Measurements from ENCODE around the gene WEE2.

Gene WEE2

DNA sequence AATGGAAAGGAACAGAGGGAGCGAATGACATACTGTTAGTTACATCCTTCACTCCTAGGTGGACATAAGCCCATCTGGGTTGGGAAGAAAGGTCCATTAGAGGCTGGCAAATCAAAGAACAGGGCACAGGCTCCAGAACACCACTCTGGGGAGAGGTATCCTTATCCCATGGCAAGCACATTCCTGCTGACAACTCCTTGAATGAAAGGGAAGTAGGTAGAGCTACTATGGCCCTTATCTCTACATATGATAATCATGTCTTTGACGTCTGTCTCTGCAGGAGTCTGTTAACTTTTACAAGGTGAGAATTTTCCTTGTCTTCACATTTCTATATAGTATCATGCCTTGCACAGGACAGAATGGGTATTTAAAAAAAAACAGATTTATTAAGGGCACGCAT, 16.6 kb upstream of the WEE2 start:
- no peak overlapping the region for H3K4me3 ChIP-seq (ENCODE audit: low read length)
- no peak for TF ChIP-seq CTCF (conservative IDR thresholded peaks at IDR 0.05; ENCODE audit: low read depth, low read length)
- no peak for DNase-seq (ENCODE audit: low read depth)

DNA sequence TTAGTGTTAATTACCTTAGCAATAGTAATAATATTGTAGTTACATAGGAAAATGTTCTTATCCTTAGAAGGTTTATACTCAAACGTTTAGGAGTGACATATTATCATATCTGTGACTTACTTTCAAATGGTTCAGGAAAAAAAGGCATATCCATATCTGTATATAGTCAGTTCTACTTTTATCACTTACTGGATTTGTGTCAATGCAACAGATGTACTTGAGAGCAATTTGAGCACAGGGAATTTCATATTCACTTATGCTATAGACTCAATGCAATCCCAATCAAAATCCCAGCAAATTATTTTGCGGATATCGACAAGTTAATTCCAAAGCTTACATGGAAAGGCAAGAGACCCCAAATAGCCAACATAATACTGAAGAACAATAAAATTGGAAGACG, 16.2 kb upstream of the WEE2 start:
- no peak for TF ChIP-seq CTCF (conservative IDR thresholded peaks at IDR 0.05; ENCODE audit: low read depth, low read length)
- DNase-seq (ENCODE audit: low read depth) = no peak
- no peak overlapping the region for H3K4me3 ChIP-seq (ENCODE audit: low read length)

GRCh38 chr7:141693082-141693481, 15.1 kb upstream of the WEE2 start:
- no peak overlapping the region for H3K4me3 ChIP-seq (ENCODE audit: low read length)
- no peak for DNase-seq (ENCODE audit: low read depth)
- TF ChIP-seq CTCF (conservative IDR thresholded peaks at IDR 0.05; ENCODE audit: low read depth, low read length) = no peak

DNA sequence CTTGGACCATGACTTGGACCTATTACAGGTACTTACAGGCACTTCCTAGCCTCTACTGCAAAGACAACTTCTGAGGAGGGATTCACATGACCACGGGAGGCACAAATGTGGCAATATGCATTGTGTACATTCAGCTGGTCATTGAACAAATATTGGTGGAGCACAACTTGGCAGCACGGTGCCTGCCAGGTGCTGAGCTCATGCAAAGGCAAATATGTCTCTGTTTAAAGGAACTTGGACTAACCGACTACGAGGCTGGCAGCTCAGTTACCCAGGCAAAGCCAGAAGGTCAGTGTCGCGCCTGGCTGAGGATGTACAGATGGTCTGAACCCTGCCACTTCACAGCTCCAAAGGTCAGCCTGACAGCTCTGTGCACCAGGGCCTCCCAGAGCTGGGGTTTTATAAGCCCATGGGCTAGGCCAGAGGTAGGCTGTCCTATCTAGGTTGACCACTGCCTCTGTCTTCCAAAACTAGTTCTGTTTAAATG, 12.3 kb upstream of the WEE2 start:
- no peak overlapping the region for H3K4me3 ChIP-seq (ENCODE audit: low read length)
- TF ChIP-seq CTCF (conservative IDR thresholded peaks at IDR 0.05; ENCODE audit: low read depth, low read length) = no peak
- no peak for DNase-seq (ENCODE audit: low read depth)

DNA sequence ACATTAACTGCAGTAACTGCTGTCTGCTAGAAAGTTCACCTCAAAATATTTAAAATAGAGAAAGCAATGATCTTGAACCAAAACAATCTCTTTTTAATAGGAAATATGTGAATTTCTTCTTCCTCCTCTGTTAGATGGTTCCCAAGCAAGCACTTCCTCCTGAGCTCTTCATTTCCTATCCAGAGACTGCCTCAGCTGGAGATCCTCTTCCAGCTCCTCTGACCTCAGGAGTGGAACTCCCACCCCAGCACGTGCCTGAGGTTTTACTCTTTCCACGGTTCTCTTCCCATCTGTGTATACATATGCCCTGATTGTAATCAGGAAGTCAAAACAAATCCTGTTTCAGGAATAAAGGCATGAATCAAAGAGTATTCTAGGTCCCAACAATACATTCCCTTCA, 11.8 kb upstream of the WEE2 start:
- DNase-seq (ENCODE audit: low read depth) = no peak
- no peak for TF ChIP-seq CTCF (conservative IDR thresholded peaks at IDR 0.05; ENCODE audit: low read depth, low read length)
- H3K4me3 ChIP-seq (ENCODE audit: low read length) = no peak overlapping the region

DNA sequence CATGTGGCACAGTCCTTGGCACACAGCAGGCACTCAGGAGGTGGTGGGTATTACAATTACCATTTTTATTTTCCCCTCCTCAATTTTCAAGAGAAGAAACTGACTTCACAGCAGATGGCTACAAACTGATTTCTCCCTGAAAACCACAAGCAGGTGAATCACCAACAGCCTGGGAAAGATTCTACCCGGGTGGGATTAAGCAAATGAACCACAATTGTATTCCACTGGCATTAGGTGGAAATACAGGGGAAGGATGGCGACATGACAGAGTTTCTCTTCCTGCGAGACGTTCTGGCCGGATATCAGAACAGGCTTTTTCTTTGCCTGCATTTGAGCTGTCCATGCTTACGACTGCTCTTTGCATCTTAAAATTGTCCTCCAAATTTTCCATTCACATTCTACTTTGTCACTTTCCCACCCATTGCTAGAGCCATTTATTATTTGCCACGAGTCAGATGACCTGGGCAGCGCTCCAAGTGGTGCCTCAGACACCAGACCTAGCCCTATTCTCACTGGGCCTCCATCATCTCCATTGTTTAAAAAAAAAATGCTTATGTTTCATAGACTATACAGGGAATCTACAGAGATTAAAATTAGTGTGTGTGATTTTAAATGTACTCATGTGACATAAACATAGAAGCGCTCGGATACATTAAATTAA, 10.8 kb upstream of the WEE2 start:
- no peak overlapping the region for H3K4me3 ChIP-seq (ENCODE audit: low read length)

More for the DNA sequence above, 10.8 kb upstream of the WEE2 start:
- DNase-seq (ENCODE audit: low read depth) = peak; percentile 62
- no peak for TF ChIP-seq CTCF (conservative IDR thresholded peaks at IDR 0.05; ENCODE audit: low read depth, low read length)
